ENCODE measurements around the gene AGBL4.

DNA sequence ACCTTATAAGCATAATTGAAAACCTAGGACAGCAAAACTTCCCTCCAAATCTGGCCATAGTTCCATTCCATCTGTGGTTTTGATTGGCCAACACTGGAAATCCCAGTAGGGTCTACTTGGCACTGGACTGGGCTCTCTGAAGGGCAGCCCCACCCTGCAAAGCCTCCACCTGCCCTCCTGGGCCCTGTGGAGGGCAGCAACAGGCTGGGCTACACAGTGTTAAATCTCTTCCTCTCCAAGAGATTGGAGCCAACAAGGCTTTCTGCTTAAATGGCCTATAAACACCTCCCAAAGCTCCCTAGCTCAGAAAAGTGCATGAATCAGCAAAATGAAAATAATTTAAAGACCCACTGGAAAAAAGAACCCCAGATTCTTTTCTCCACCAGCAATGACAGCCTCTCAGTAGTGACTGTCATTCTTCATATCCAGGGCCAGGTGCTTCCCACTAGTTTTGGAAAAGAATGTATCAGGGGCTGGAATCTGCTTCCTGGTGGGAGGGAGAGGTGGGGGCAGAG lies 1305.6 kb downstream of the AGBL4 start:
- no peak for TF ChIP-seq CTCF (IDR thresholded peaks at IDR 0.05)
- no peak for TF ChIP-seq POLR2A (IDR thresholded peaks at IDR 0.05)
